Measurements from ENCODE around the gene ARTN. TPM values are rescaled to one million over a fixed set of nuclear protein-coding genes. Genes with fewer than 3 reads are reported as not detected.

Gene ARTN
- total and polyA plus RNA-seq, 11 donors: 0.07 to 1.3 (median 0.23) TPM; not detected in 6

- no peak for ATAC-seq
- Histone ChIP-seq H3K4me1 (peaks cover 3 to 59% (median 44%) of the 10 kb centered on the region in 12 donors), H3K27me3 (no peaks in the 10 kb centered on the region), H3K36me3 (peaks cover 0 to 37% (median 27%) of the 10 kb centered on the region in 9 donors), H3K27ac (no peak overlapping the region), H3K4me3 (no peak overlapping the region), H3K9me3 (no peaks in the 10 kb centered on the region)
- no peak for DNase-seq
- 92 to 95% (median 93%) methylated on average over 8 of the region's 8 CpGs for WGBS, 4 donors
- intact Hi-C loops (cut with DNase I): no loop called here
- TF ChIP-seq POLR2A (IDR thresholded peaks at IDR 0.05) (no peak), CTCF (IDR thresholded peaks at IDR 0.05) (no peak)
These were observed 43.3 kb downstream of the ARTN start for GRCh38 chr1:43976890-43977289.

GRCh38 chr1:43977376-43978263, 44.0 kb downstream of the ARTN start:
- Histone ChIP-seq H3K4me3 (peak overlapping the region in 2 of 12 donors; percentile 4 to 69), H3K9me3 (no peaks in the 10 kb centered on the region), H3K4me1 (peaks cover 3 to 59% (median 44%) of the 10 kb centered on the region in 12 donors), H3K36me3 (peaks cover 0 to 30% (median 22%) of the 10 kb centered on the region in 9 donors), H3K27me3 (no peaks in the 10 kb centered on the region), H3K27ac (no peak overlapping the region)
- no peak for TF ChIP-seq POLR2A (IDR thresholded peaks at IDR 0.05)
- no peak for TF ChIP-seq CTCF (IDR thresholded peaks at IDR 0.05)
- ATAC-seq (no peak), DNase-seq (no peak)
- intact Hi-C loops (cut with DNase I): no loop called here
- 79 to 92% (median 85%) methylated on average over 9 of the region's 9 CpGs for WGBS, 4 donors

- H3K27ac ChIP-seq: peak overlapping the region in 2 of 12 donors; percentile 55 to 72
- WGBS, 4 donors: 74 to 77% (median 76%) methylated on average over 5 of the region's 5 CpGs
These were observed 44.6 kb downstream of the ARTN start for GRCh38 chr1:43978264-43978550.

More at GRCh38 chr1:43978264-43978550, 44.6 kb downstream of the ARTN start:
- peaks cover 0 to 29% (median 19%) of the 10 kb centered on the region in 9 donors for H3K36me3 ChIP-seq
- no peak for DNase-seq
- H3K27me3 ChIP-seq: no peaks in the 10 kb centered on the region
- no peak for TF ChIP-seq CTCF (IDR thresholded peaks at IDR 0.05)
- no peak for TF ChIP-seq POLR2A (IDR thresholded peaks at IDR 0.05)
- intact Hi-C loops (cut with DNase I): no loop called here
- H3K4me3 ChIP-seq: peak overlapping the region in 6 of 12 donors; percentile 4 to 91 (median 58)
- H3K4me1 ChIP-seq: peaks cover 3 to 59% (median 44%) of the 10 kb centered on the region in 12 donors
- ATAC-seq: no peak
- no peaks in the 10 kb centered on the region for H3K9me3 ChIP-seq

Measured in heart left ventricle (tissue), 16 donors.